HepG2 (cell line): Measurements from ENCODE around the gene NKD1. TPM values are rescaled to one million over a fixed set of nuclear protein-coding genes. Genes with fewer than 3 reads are reported as not detected.
A peak's percentile ranks its signal among the peaks of the same experiment; 100 is the strongest.

Experiments used
- ATAC-seq: fragments of 200-7000 bp; cut with Tn5 transposase; 3 replicates; pipeline ENCODE4 v1.9.1; 2020; ENCODE audit warnings: mild to moderate bottlenecking, moderate library complexity
- BruUV-seq: library from RNA; stranded (reverse); fragments of 400-500 nt; replicated peaks from 2 replicates; lab custom pipeline; 2021; lab: Mats Ljungman, UMichigan
- CTCF ChIA-PET: fragments of 300-600 bp; formaldehyde crosslinking; extraction: SDS; loops from one replicate; lab custom pipeline; 2021; ENCODE audit warnings: low total read pairs, inconsistent platforms, low intra/inter-chr PET ratio; lab: Yijun Ruan, JAX
- POLR2A ChIA-PET: fragments of 350-600 bp; sonication (Branson Sonifier 250); formaldehyde crosslinking; loops from one replicate; lab custom pipeline; 2020; ENCODE audit warnings: antibody characterized with exemption, inconsistent platforms; lab: Yijun Ruan, JAX
- DNase-seq: peaks from one replicate; pipeline ENCODE4 v3.0.0-alpha.2; 2015; ENCODE audit warnings: low spot score
- FAIRE-seq: peaks from 3 replicates; lab custom pipeline; 2011; peaks lifted over from hg19 to GRCh38; lab: Jason Lieb, UNC
- H2AFZ ChIP-seq: one replicate; pipeline ENCODE4 v1.6.1; 2011; ENCODE audit warnings: low read length, inconsistent platforms
- H3K27ac ChIP-seq: fragments of 300-600 bp; 3 replicates; pipeline ENCODE4 v1.8.0; 2011; ENCODE audit warnings: mixed run types, mild to moderate bottlenecking, mixed read lengths, low read length, inconsistent platforms; ENCODE audit not compliant: insufficient read depth; ENCODE audit errors: extremely low read length
- H3K27me3 ChIP-seq, 2 experiments: fragments of 200-600 bp in 1 of 2; 2 replicates in 1 of 2; 3 replicates in 1 of 2; pipeline versions ENCODE4 v1.6.0 to v1.8.0; 2011; ENCODE audit warnings: low read length in 2 of 2, mild to moderate bottlenecking in 2 of 2, moderate library complexity in 2 of 2, inconsistent platforms in 1 of 2; ENCODE audit not compliant: insufficient read depth in 2 of 2, control insufficient read depth in 1 of 2
- H3K36me3 ChIP-seq, 2 experiments: fragments of 200-600 bp in 1 of 2; replicated peaks in 1 of 2; 2 replicates in 1 of 2; 3 replicates in 1 of 2; pipeline versions ENCODE4 v1.5.1 to v1.8.0; 2011; ENCODE audit warnings: low read length in 2 of 2, inconsistent platforms in 1 of 2; ENCODE audit not compliant: insufficient read depth in 2 of 2, control insufficient read depth in 1 of 2
- H3K4me1 ChIP-seq: 2 replicates; pipeline ENCODE4 v1.5.1; 2012; ENCODE audit warnings: low read length, inconsistent platforms; ENCODE audit not compliant: insufficient read depth
- H3K4me2 ChIP-seq: 2 replicates; pipeline ENCODE4 v1.6.0; 2011; ENCODE audit warnings: low read depth, low read length, inconsistent platforms
- H3K4me3 ChIP-seq, 3 experiments: fragments of 200-600 bp in 1 of 3; sonication (generic), shearing (Covaris generic) in 1 of 3; replicated peaks in 1 of 3; 2 replicates each; pipeline ENCODE4 v1.5.1; 2011 to 2016; ENCODE audit warnings: low read length in 3 of 3, inconsistent platforms in 2 of 3, low read depth in 2 of 3, mild to moderate bottlenecking in 2 of 3, control low read depth in 1 of 3, mixed read lengths in 1 of 3; ENCODE audit not compliant: insufficient read depth in 1 of 3
- H3K79me2 ChIP-seq: one replicate; pipeline ENCODE4 v1.6.1; 2011; ENCODE audit warnings: low read length, inconsistent platforms; ENCODE audit not compliant: insufficient read depth
- H3K9ac ChIP-seq: 2 replicates; pipeline ENCODE4 v1.6.0; 2011; ENCODE audit warnings: mild to moderate bottlenecking, low read depth, low read length, inconsistent platforms; ENCODE audit not compliant: insufficient read depth
- H3K9me3 ChIP-seq: 2 replicates; pipeline ENCODE4 v1.5.1; 2012; ENCODE audit warnings: mild to moderate bottlenecking, low read length
- H4K20me1 ChIP-seq: 2 replicates; pipeline ENCODE4 v1.6.0; 2011; ENCODE audit warnings: inconsistent platforms, mild to moderate bottlenecking, low read length, moderate library complexity; ENCODE audit not compliant: insufficient read depth
- AGO2 ChIP-seq: fragments of 200-400 bp; formaldehyde crosslinking; optimal IDR thresholded peaks from 2 replicates; pipeline ENCODE3; 2017; ENCODE audit warnings: mild to moderate bottlenecking, low read depth, low read length, moderate library complexity
- FOXA3 ChIP-seq: IDR thresholded peaks from 2 replicates; pipeline ENCODE4 v1.6.1; 2016; ENCODE audit warnings: missing genetic modification reagents, missing compliant biosample characterization
- NONO ChIP-seq, 2 experiments: fragments of 450-650 bp in 1 of 2; sonication (generic) in 1 of 2; formaldehyde crosslinking in 1 of 2; IDR thresholded peaks in 1 of 2; conservative IDR thresholded peaks in 1 of 2; 2 replicates each; pipeline versions ENCODE4 v1.6.1 to v1.8.0; 2017 to 2022; ENCODE audit warnings: mild to moderate bottlenecking in 1 of 2, missing genetic modification reagents in 1 of 2, moderate library complexity in 1 of 2
- POLR2A ChIP-seq, 2 experiments: IDR thresholded peaks; 2 replicates each; pipeline ENCODE4 v1.6.1; 2011; ENCODE audit warnings: low read depth in 2 of 2, low read length in 2 of 2, mild to moderate bottlenecking in 1 of 2, moderate library complexity in 1 of 2; ENCODE audit not compliant: insufficient read depth in 1 of 2
- PRMT3 ChIP-seq: sonication (generic); formaldehyde crosslinking; IDR thresholded peaks from 2 replicates; pipeline ENCODE4 v1.8.1; 2022; ENCODE audit warnings: low read depth, mild to moderate bottlenecking, moderate library complexity, missing genetic modification reagents, borderline replicate concordance
- RBFOX2 ChIP-seq: fragments of 200-400 bp; formaldehyde crosslinking; IDR thresholded peaks from 2 replicates; pipeline ENCODE4 v1.6.1; 2017; ENCODE audit warnings: low read depth, mild to moderate bottlenecking, low read length
- ZNF550 ChIP-seq: sonication (generic); formaldehyde crosslinking; IDR thresholded peaks from 2 replicates; pipeline ENCODE4 v1.4.0; 2020; ENCODE audit warnings: mild to moderate bottlenecking, missing genetic modification reagents, borderline replicate concordance
- ZNF737 ChIP-seq: sonication (generic); formaldehyde crosslinking; IDR thresholded peaks from 2 replicates; pipeline ENCODE4 v1.5.0; 2020; ENCODE audit warnings: missing genetic modification reagents, mild to moderate bottlenecking, borderline replicate concordance
- ZSCAN29 ChIP-seq: sonication (generic); formaldehyde crosslinking; conservative IDR thresholded peaks from 2 replicates; pipeline ENCODE4 v1.4.0; 2020; ENCODE audit warnings: mild to moderate bottlenecking, missing genetic modification reagents
- WGBS: methylation state at CpG from one replicate; pipeline ENCODE4 v1.1.6; 2017; ENCODE audit warnings: low lambda C conversion rate; 5-methylcytosine and 5-hydroxymethylcytosine counted together
- in situ Hi-C: cut with HindIII; loops from 2 replicates; pipeline ENCODE4 v1.10.0; 2017; ENCODE audit warnings: low pct_unique_long_range_greater_than_20kb; ENCODE audit not compliant: extremely low pct_ligation_motif_present
- intact Hi-C: fragments of 100-400 bp; cut with micrococcal nuclease; formaldehyde crosslinking; loops from one replicate; pipeline ENCODE4 v1.10.0; 2022; ENCODE audit not compliant: unreplicated experiment
- polyA plus RNA-seq, 8 experiments: library from polyadenylated mRNA; depleted of rRNA in 3 of 8; stranded (reverse) in 7 of 8; unstranded in 1 of 8; fragments of >200 nt; fragmentation: Illumina TruSeq in 4 of 8; extraction: Trizol in 4 of 8; gene quantifications; 2 replicates each; pipeline versions ENCODE4 v1.2.1 to v1.2.3, GENCODE V29; 2011 to 2016; ENCODE audit warnings: low read depth in 4 of 8, missing spikeins in 1 of 8, mixed read lengths in 1 of 8; ENCODE audit not compliant: insufficient read depth in 1 of 8
- total RNA-seq, 5 experiments: library from RNA; depleted of rRNA; stranded (reverse); fragments of >200 nt; fragmentation: Illumina TruSeq; extraction: Trizol; gene quantifications; 2 replicates each; pipeline ENCODE4 v1.2.3, GENCODE V29; 2016; ENCODE audit warnings: low read depth in 1 of 5
- TF ChIP-seq, protein P1 (sequence below): sonication (generic); formaldehyde crosslinking; IDR thresholded peaks from 2 replicates; pipeline ENCODE4 v1.5.1; 2020; ENCODE audit warnings: missing genetic modification reagents, mild to moderate bottlenecking, borderline replicate concordance
- TF ChIP-seq, protein P2 (sequence below): sonication (generic); formaldehyde crosslinking; IDR thresholded peaks from 2 replicates; pipeline ENCODE4 v1.4.0; 2020; ENCODE audit warnings: missing genetic modification reagents, borderline replicate concordance
- TF ChIP-seq, protein P3 (sequence below): sonication (generic); formaldehyde crosslinking; IDR thresholded peaks from 2 replicates; pipeline ENCODE4 v1.8.1; 2023; ENCODE audit warnings: mild to moderate bottlenecking, missing genetic modification reagents
- TF ChIP-seq, protein P4 (sequence below): IDR thresholded peaks from 2 replicates; pipeline ENCODE4 v1.6.1; 2016; ENCODE audit warnings: missing biosample characterization, missing genetic modification reagents, low read depth

NKD1 gene
- total and polyA plus RNA-seq, 2 of the 13 experiments (the other 11 are each of a cell fraction or from before 2014, with no cell fraction given), result 70.4 to 121 TPM

DNA sequence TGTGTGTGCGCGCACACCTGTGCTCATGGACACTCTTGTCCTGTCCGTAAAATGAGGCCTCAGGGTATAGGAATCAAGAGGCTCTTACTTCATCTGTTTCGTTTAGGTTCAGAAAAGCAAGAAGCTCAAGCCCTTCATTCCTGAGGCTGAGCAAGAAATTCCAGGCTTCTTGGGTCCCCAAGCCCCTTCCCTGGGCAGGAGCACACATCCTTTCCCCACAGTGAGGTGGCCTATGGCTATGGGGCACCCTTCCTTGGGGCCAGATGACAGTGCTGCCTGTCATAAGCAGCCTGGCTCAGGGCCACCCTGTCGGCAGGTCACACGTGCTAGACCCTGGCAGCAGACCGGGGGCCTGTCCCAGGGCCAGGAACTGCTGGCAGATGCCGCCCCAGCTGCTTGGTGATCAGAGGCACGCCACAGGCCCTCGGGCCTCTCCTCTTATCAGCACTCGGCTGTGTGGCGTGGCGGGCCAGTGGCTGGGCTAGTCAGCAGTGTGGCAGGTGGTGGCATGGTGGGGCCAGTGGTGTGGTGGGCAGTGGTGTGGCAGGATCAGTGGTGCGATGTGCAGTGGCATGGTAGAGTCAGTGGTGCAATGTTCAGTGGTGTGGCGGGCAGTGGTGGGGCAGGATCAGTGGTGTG, 50.2 kb downstream of the NKD1 start:
- ChIA-PET POLR2A (no interaction called here), CTCF (no interaction called here)
- H3K36me3 ChIP-seq, result peaks cover 73 to 98% of the 10 kb centered on the region in 2 experiments
- no peak overlapping the region for H3K4me2 ChIP-seq
- H3K79me2 ChIP-seq, result peaks cover 95% of the 10 kb centered on the region
- H3K9me3 ChIP-seq, result no peaks in the 10 kb centered on the region
- no peak overlapping the region for H3K9ac ChIP-seq
- no peaks in the 10 kb centered on the region for H3K27me3 ChIP-seq
- peaks cover 84% of the 10 kb centered on the region for H3K4me1 ChIP-seq
- in situ Hi-C loops (no loop called here), intact Hi-C loops (no loop called here)
- H2AFZ ChIP-seq, result no peak overlapping the region
- no TSS peak for BruUV-seq
- WGBS, result 96% methylated on average over 15 of the region's 15 CpGs
- FAIRE-seq, result no peak
- H3K27ac ChIP-seq, result no peak overlapping the region
- DNase-seq, result no peak
- H3K4me3 ChIP-seq, result no peak overlapping the region
- H4K20me1 ChIP-seq, result peaks cover 99% of the 10 kb centered on the region
- no peak; the same call in none of the 3 replicates for ATAC-seq
- TF ChIP-seq, protein P1, sequence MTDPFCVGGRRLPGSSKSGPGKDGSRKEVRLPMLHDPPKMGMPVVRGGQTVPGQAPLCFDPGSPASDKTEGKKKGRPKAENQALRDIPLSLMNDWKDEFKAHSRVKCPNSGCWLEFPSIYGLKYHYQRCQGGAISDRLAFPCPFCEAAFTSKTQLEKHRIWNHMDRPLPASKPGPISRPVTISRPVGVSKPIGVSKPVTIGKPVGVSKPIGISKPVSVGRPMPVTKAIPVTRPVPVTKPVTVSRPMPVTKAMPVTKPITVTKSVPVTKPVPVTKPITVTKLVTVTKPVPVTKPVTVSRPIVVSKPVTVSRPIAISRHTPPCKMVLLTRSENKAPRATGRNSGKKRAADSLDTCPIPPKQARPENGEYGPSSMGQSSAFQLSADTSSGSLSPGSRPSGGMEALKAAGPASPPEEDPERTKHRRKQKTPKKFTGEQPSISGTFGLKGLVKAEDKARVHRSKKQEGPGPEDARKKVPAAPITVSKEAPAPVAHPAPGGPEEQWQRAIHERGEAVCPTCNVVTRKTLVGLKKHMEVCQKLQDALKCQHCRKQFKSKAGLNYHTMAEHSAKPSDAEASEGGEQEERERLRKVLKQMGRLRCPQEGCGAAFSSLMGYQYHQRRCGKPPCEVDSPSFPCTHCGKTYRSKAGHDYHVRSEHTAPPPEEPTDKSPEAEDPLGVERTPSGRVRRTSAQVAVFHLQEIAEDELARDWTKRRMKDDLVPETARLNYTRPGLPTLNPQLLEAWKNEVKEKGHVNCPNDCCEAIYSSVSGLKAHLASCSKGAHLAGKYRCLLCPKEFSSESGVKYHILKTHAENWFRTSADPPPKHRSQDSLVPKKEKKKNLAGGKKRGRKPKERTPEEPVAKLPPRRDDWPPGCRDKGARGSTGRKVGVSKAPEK (CRISPR knock-in tag), result no peak
- TF ChIP-seq AGO2, result peak; percentile 100
- peak in 1 of 2 experiments; percentile 12; a peak in 2 of 4 replicates for TF ChIP-seq POLR2A (IDR thresholded peaks at IDR 0.05; ENCODE audit: insufficient read depth in 1 of 2, low read depth in 2 of 2, low read length in 2 of 2)
- no peak for TF ChIP-seq FOXA3 (CRISPR knock-in tag)
- no peak for TF ChIP-seq PRMT3 (CRISPR knock-in tag)
- no peak for TF ChIP-seq ZSCAN29 (CRISPR knock-in tag)
- TF ChIP-seq, protein P2, sequence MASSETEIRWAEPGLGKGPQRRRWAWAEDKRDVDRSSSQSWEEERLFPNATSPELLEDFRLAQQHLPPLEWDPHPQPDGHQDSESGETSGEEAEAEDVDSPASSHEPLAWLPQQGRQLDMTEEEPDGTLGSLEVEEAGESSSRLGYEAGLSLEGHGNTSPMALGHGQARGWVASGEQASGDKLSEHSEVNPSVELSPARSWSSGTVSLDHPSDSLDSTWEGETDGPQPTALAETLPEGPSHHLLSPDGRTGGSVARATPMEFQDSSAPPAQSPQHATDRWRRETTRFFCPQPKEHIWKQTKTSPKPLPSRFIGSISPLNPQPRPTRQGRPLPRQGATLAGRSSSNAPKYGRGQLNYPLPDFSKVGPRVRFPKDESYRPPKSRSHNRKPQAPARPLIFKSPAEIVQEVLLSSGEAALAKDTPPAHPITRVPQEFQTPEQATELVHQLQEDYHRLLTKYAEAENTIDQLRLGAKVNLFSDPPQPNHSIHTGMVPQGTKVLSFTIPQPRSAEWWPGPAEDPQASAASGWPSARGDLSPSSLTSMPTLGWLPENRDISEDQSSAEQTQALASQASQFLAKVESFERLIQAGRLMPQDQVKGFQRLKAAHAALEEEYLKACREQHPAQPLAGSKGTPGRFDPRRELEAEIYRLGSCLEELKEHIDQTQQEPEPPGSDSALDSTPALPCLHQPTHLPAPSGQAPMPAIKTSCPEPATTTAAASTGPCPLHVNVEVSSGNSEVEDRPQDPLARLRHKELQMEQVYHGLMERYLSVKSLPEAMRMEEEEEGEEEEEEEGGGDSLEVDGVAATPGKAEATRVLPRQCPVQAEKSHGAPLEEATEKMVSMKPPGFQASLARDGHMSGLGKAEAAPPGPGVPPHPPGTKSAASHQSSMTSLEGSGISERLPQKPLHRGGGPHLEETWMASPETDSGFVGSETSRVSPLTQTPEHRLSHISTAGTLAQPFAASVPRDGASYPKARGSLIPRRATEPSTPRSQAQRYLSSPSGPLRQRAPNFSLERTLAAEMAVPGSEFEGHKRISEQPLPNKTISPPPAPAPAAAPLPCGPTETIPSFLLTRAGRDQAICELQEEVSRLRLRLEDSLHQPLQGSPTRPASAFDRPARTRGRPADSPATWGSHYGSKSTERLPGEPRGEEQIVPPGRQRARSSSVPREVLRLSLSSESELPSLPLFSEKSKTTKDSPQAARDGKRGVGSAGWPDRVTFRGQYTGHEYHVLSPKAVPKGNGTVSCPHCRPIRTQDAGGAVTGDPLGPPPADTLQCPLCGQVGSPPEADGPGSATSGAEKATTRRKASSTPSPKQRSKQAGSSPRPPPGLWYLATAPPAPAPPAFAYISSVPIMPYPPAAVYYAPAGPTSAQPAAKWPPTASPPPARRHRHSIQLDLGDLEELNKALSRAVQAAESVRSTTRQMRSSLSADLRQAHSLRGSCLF, result no peak
- 0 out of 2 replicates have a peak, but pooled peaks have one; percentile 37 for TF ChIP-seq NONO (IDR thresholded peaks at IDR 0.05)
- TF ChIP-seq NONO (CRISPR knock-in tag; conservative IDR thresholded peaks at IDR 0.05), result no peak
- peak; percentile 73 for TF ChIP-seq RBFOX2
- TF ChIP-seq, protein P3, sequence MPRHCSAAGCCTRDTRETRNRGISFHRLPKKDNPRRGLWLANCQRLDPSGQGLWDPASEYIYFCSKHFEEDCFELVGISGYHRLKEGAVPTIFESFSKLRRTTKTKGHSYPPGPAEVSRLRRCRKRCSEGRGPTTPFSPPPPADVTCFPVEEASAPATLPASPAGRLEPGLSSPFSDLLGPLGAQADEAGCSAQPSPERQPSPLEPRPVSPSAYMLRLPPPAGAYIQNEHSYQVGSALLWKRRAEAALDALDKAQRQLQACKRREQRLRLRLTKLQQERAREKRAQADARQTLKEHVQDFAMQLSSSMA, result no peak
- TF ChIP-seq ZNF550 (CRISPR knock-in tag), result no peak
- TF ChIP-seq, protein P4, sequence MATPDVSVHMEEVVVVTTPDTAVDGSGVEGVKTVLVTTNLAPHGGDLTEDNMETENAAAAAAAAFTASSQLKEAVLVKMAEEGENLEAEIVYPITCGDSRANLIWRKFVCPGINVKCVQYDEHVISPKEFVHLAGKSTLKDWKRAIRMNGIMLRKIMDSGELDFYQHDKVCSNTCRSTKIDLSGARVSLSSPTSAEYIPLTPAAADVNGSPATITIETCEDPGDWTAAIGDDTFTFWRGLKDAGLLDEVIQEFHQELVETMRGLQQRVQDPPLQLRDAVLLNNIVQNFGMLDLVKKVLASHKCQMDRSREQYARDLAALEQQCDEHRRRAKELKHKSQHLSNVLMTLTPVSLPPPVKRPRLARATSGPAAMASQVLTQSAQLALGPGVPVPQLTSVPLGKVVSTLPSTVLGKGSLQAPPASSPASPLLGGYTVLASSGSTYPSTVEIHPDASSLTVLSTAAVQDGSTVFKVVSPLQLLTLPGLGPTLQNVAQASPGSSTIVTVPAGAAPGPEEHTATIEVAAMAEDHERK (CRISPR knock-in tag), result no peak
- TF ChIP-seq ZNF737 (CRISPR knock-in tag), result no peak
